CD4-positive, alpha-beta T cell treated with Interferon gamma for 1 hour (primary cell): ENCODE results near the gene SLC22A8.
"Not testable (repeated sequence)": the region's sequence is repeated elsewhere in the genome, so short reads cannot be mapped to it uniquely, and the experiment has no call there.

Experiments
- DNase-seq: peaks from one replicate; pipeline ENCODE4 v3.0.0-alpha.2; 2020

SLC22A8 gene

GRCh38 chr11:63015521-63016215 is at the start of gene SLC22A8:
SLC22A8 (minus strand) TSS chr11:63015841; CDS start chr11:63014958, 883 bp downstream.
- no peak for DNase-seq

- DNase-seq: not testable (repeated sequence)
Observed at GRCh38 chr11:63046203-63046602, 30.6 kb upstream of the SLC22A8 start.

GRCh38 chr11:63042596-63042995 is 27.0 kb upstream of the SLC22A8 start:
- no peak for DNase-seq

- DNase-seq: no peak
Observed at GRCh38 chr11:63032457-63032856, 16.8 kb upstream of the SLC22A8 start.

GRCh38 chr11:63023841-63024648 is 8.4 kb upstream of the SLC22A8 start:
- DNase-seq: peak; percentile 72

GRCh38 chr11:63023222-63023814 is 7.7 kb upstream of the SLC22A8 start:
- DNase-seq: no peak

- DNase-seq: no peak
Observed at GRCh38 chr11:63022441-63022840, 6.8 kb upstream of the SLC22A8 start.

- DNase-seq: no peak
Observed at GRCh38 chr11:63020671-63021291, 5.1 kb upstream of the SLC22A8 start.

GRCh38 chr11:63019506-63019905 is 3.9 kb upstream of the SLC22A8 start:
- DNase-seq: no peak

- no peak for DNase-seq
Observed at GRCh38 chr11:63017306-63017974, 1.8 kb upstream of the SLC22A8 start.

- no peak for DNase-seq
Observed at GRCh38 chr11:63014408-63015055, 1.1 kb downstream of the SLC22A8 start.

- DNase-seq: no peak
Observed at GRCh38 chr11:63012839-63013238, 2.8 kb downstream of the SLC22A8 start.

GRCh38 chr11:63012430-63012829 is 3.2 kb downstream of the SLC22A8 start:
- DNase-seq: no peak

GRCh38 chr11:63010934-63011439 is 4.7 kb downstream of the SLC22A8 start:
- DNase-seq: no peak

- no peak for DNase-seq
Observed at GRCh38 chr11:63007920-63008319, 7.7 kb downstream of the SLC22A8 start.

GRCh38 chr11:63001456-63001855 is 14.2 kb downstream of the SLC22A8 start:
- DNase-seq: no peak

GRCh38 chr11:62999649-63000048 is 16.0 kb downstream of the SLC22A8 start:
- DNase-seq: no peak

- DNase-seq: no peak
Observed at GRCh38 chr11:62999156-62999555, 16.5 kb downstream of the SLC22A8 start.

- no peak for DNase-seq
Observed at GRCh38 chr11:62996271-62996670, 19.4 kb downstream of the SLC22A8 start.

GRCh38 chr11:62994775-62995174 is 20.9 kb downstream of the SLC22A8 start:
- no peak for DNase-seq

GRCh38 chr11:62988276-62988675 is 27.4 kb downstream of the SLC22A8 start:
- no peak for DNase-seq
